Measurements from ENCODE around the gene BPIFB1. TPM values are rescaled to one million over a fixed set of nuclear protein-coding genes. Genes with fewer than 3 reads are reported as not detected.

Gene BPIFB1
- total and polyA plus RNA-seq, 3 donors from 2014 or later = 1.6 to 5.8 (median 5.5) TPM

GRCh38 chr20:33353013-33353402, 70.0 kb downstream of the BPIFB1 start:
- Histone ChIP-seq H3K27ac (no peak overlapping the region), H3K4me1 (no peaks in the 10 kb centered on the region), H3K4me3 (no peak overlapping the region), H3K36me3 (ENCODE audit: low read depth, missing control alignments) (no peaks in the 10 kb centered on the region), H3K27me3 (no peaks in the 10 kb centered on the region), H3K9me3 (no peaks in the 10 kb centered on the region)
- TF ChIP-seq CTCF (IDR thresholded peaks at IDR 0.05) (no peak), POLR2A (IDR thresholded peaks at IDR 0.05) (no peak)
- no peak for DNase-seq
- intact Hi-C loops (cut with DNase I; ENCODE audit: low total_unique reads) = no loop called here
- WGBS, 2 donors = 89 to 94% methylated on average over 4 of the region's 4 CpGs

Other genes with a start within 250 kb of the BPIFB1 start
- under 1 TPM; 0.47 to 0.74 TPM for gene BPIFB3, start 229.3 kb upstream of the BPIFB1 start, total RNA-seq
- 0.87 TPM for gene BPIFB3, start 229.3 kb upstream of the BPIFB1 start, polyA plus RNA-seq (ENCODE audit: insufficient read depth, low read depth, low replicate concordance)
- gene BPIFB4, start 203.6 kb upstream of the BPIFB1 start, total RNA-seq = 1 to 10 TPM; 1.1 to 1.2 TPM
- gene BPIFB4, start 203.6 kb upstream of the BPIFB1 start, polyA plus RNA-seq (ENCODE audit: insufficient read depth, low read depth, low replicate concordance) = 1.7 TPM
- 1 to 10 TPM in 1 of 2 donors, not detected in 1; 1.4 TPM for gene BPIFA2, start 115.1 kb upstream of the BPIFB1 start, total RNA-seq
- gene BPIFA2, start 115.1 kb upstream of the BPIFB1 start, polyA plus RNA-seq (ENCODE audit: insufficient read depth, low read depth, low replicate concordance) = 1.3 TPM
- gene BPIFA3, start 65.9 kb upstream of the BPIFB1 start, total RNA-seq = 100 to 1,000 TPM in 1 of 2 donors, 10 to 100 TPM in 1; 30.7 to 106 TPM
- gene BPIFA3, start 65.9 kb upstream of the BPIFB1 start, polyA plus RNA-seq (ENCODE audit: insufficient read depth, low read depth, low replicate concordance) = 147 TPM
- not detected for gene BPIFA1, start 47.2 kb upstream of the BPIFB1 start, total RNA-seq
- 1.6 TPM for gene BPIFA1, start 47.2 kb upstream of the BPIFB1 start, polyA plus RNA-seq (ENCODE audit: insufficient read depth, low read depth, low replicate concordance)
- gene CDK5RAP1, start 118.3 kb downstream of the BPIFB1 start, total RNA-seq = 10 to 100 TPM; 30.8 to 35.9 TPM
- gene CDK5RAP1, start 118.3 kb downstream of the BPIFB1 start, polyA plus RNA-seq (ENCODE audit: insufficient read depth, low read depth, low replicate concordance) = 36.6 TPM
- gene SNTA1, start 160.5 kb downstream of the BPIFB1 start, total RNA-seq = 100 to 1,000 TPM in 1 of 2 donors, 10 to 100 TPM in 1; 96.8 to 135 TPM
- gene SNTA1, start 160.5 kb downstream of the BPIFB1 start, polyA plus RNA-seq (ENCODE audit: insufficient read depth, low read depth, low replicate concordance) = 28.0 TPM
- 10 to 100 TPM; 33.1 to 39.2 TPM for gene CBFA2T2, start 206.9 kb downstream of the BPIFB1 start, total RNA-seq
- 25.2 TPM for gene CBFA2T2, start 206.9 kb downstream of the BPIFB1 start, polyA plus RNA-seq (ENCODE audit: insufficient read depth, low read depth, low replicate concordance)

All from testis (tissue), 3 donors.